BLaER1 (cell line): ENCODE results near the gene IMMP2L.

Experiments used
- H3K27ac ChIP-seq: shearing (Covaris generic); formaldehyde crosslinking; 2 replicates; pipeline ENCODE4 v1.8.1; 2022
- H3K27me3 ChIP-seq: shearing (Covaris generic); formaldehyde crosslinking; 2 replicates; pipeline ENCODE4 v1.8.1; 2022
- H3K36me3 ChIP-seq: shearing (Covaris generic); formaldehyde crosslinking; 2 replicates; pipeline ENCODE4 v1.8.1; 2022
- H3K4me1 ChIP-seq: shearing (Covaris generic); formaldehyde crosslinking; 2 replicates; pipeline ENCODE4 v1.8.1; 2022
- H3K4me2 ChIP-seq: shearing (Covaris generic); formaldehyde crosslinking; 2 replicates; pipeline ENCODE4 v1.8.1; 2022
- H3K4me3 ChIP-seq: shearing (Covaris generic); formaldehyde crosslinking; 2 replicates; pipeline ENCODE4 v1.8.1; 2022
- H3K9ac ChIP-seq: shearing (Covaris generic); formaldehyde crosslinking; 2 replicates; pipeline ENCODE4 v1.8.1; 2022
- H3K9me3 ChIP-seq: shearing (Covaris generic); formaldehyde crosslinking; 2 replicates; pipeline ENCODE4 v1.8.1; 2022
- H4K20me1 ChIP-seq: shearing (Covaris generic); formaldehyde crosslinking; 2 replicates; pipeline ENCODE4 v1.8.1; 2022
- Cebpa-rat ChIP-seq: shearing (Covaris generic); IDR thresholded peaks from 2 replicates; pipeline ENCODE4 v1.8.1; 2022

Gene IMMP2L

GRCh38 chr7:110868458-110868857, 693.8 kb downstream of the IMMP2L start:
- Histone ChIP-seq H3K4me2 (no peak overlapping the region), H3K36me3 (no peaks in the 10 kb centered on the region), H3K4me3 (no peak overlapping the region), H3K27ac (no peak overlapping the region), H3K4me1 (no peaks in the 10 kb centered on the region), H3K9ac (no peak overlapping the region), H4K20me1 (no peaks in the 10 kb centered on the region), H3K9me3 (no peaks in the 10 kb centered on the region), H3K27me3 (no peaks in the 10 kb centered on the region)
- TF ChIP-seq Cebpa-rat, result no peak

GRCh38 chr7:110867771-110868170, 694.5 kb downstream of the IMMP2L start:
- Histone ChIP-seq H3K9ac (no peak overlapping the region), H3K27ac (no peak overlapping the region), H3K36me3 (no peaks in the 10 kb centered on the region)

GRCh38 chr7:110863258-110863657, 699.0 kb downstream of the IMMP2L start:
- Histone ChIP-seq H3K4me1 (no peaks in the 10 kb centered on the region), H3K36me3 (no peaks in the 10 kb centered on the region), H3K9me3 (no peaks in the 10 kb centered on the region), H3K4me2 (no peak overlapping the region), H3K9ac (no peak overlapping the region), H3K27ac (no peak overlapping the region), H4K20me1 (no peaks in the 10 kb centered on the region), H3K4me3 (no peak overlapping the region), H3K27me3 (no peaks in the 10 kb centered on the region)
- no peak for TF ChIP-seq Cebpa-rat

More at GRCh38 chr7:110867771-110868170, 694.5 kb downstream of the IMMP2L start:
- Histone ChIP-seq H4K20me1 (no peaks in the 10 kb centered on the region), H3K27me3 (no peaks in the 10 kb centered on the region), H3K9me3 (no peaks in the 10 kb centered on the region), H3K4me3 (no peak overlapping the region), H3K4me2 (no peak overlapping the region), H3K4me1 (no peaks in the 10 kb centered on the region)
- TF ChIP-seq Cebpa-rat, result no peak

GRCh38 chr7:110861163-110861562, 701.1 kb downstream of the IMMP2L start:
- H4K20me1 ChIP-seq, result no peaks in the 10 kb centered on the region
- no peaks in the 10 kb centered on the region for H3K36me3 ChIP-seq
- H3K9ac ChIP-seq, result no peak overlapping the region
- no peaks in the 10 kb centered on the region for H3K27me3 ChIP-seq
- no peak overlapping the region for H3K4me3 ChIP-seq
- H3K9me3 ChIP-seq, result no peaks in the 10 kb centered on the region
- no peaks in the 10 kb centered on the region for H3K4me1 ChIP-seq
- no peak overlapping the region for H3K4me2 ChIP-seq
- no peak for TF ChIP-seq Cebpa-rat
- H3K27ac ChIP-seq, result no peak overlapping the region

- Histone ChIP-seq H3K27ac (no peak overlapping the region), H3K4me3 (no peak overlapping the region), H3K27me3 (no peaks in the 10 kb centered on the region), H3K9me3 (no peaks in the 10 kb centered on the region), H3K9ac (no peak overlapping the region), H3K4me1 (no peaks in the 10 kb centered on the region), H4K20me1 (no peaks in the 10 kb centered on the region), H3K4me2 (no peak overlapping the region), H3K36me3 (no peaks in the 10 kb centered on the region)
- TF ChIP-seq Cebpa-rat, result no peak
Observed at GRCh38 chr7:110857106-110857505, 705.2 kb downstream of the IMMP2L start.

GRCh38 chr7:110856704-110857103, 705.6 kb downstream of the IMMP2L start:
- H3K4me2 ChIP-seq, result no peak overlapping the region
- H3K4me1 ChIP-seq, result no peaks in the 10 kb centered on the region
- TF ChIP-seq Cebpa-rat, result no peak
- no peaks in the 10 kb centered on the region for H3K9me3 ChIP-seq
- no peak overlapping the region for H3K4me3 ChIP-seq
- H4K20me1 ChIP-seq, result no peaks in the 10 kb centered on the region
- H3K27me3 ChIP-seq, result no peaks in the 10 kb centered on the region
- H3K9ac ChIP-seq, result no peak overlapping the region
- H3K27ac ChIP-seq, result no peak overlapping the region
- H3K36me3 ChIP-seq, result no peaks in the 10 kb centered on the region

GRCh38 chr7:110854651-110855050, 707.6 kb downstream of the IMMP2L start:
- Histone ChIP-seq H3K4me3 (no peak overlapping the region), H3K9ac (no peak overlapping the region), H3K27me3 (no peaks in the 10 kb centered on the region), H4K20me1 (no peaks in the 10 kb centered on the region), H3K4me1 (no peaks in the 10 kb centered on the region), H3K27ac (no peak overlapping the region), H3K9me3 (no peaks in the 10 kb centered on the region), H3K4me2 (no peak overlapping the region), H3K36me3 (no peaks in the 10 kb centered on the region)
- TF ChIP-seq Cebpa-rat, result no peak

- Histone ChIP-seq H3K27me3 (no peaks in the 10 kb centered on the region), H3K4me3 (no peak overlapping the region), H4K20me1 (no peaks in the 10 kb centered on the region), H3K9me3 (no peaks in the 10 kb centered on the region), H3K4me1 (no peaks in the 10 kb centered on the region), H3K27ac (no peak overlapping the region), H3K4me2 (no peak overlapping the region), H3K9ac (no peak overlapping the region), H3K36me3 (no peaks in the 10 kb centered on the region)
- no peak for TF ChIP-seq Cebpa-rat
Observed at GRCh38 chr7:110854166-110854565, 708.1 kb downstream of the IMMP2L start.

- Histone ChIP-seq H3K4me3 (no peak overlapping the region), H3K36me3 (no peaks in the 10 kb centered on the region), H3K27me3 (no peaks in the 10 kb centered on the region), H3K4me2 (no peak overlapping the region), H3K9me3 (no peaks in the 10 kb centered on the region; the same call in 1 of the 2 replicates), H3K27ac (no peak overlapping the region), H4K20me1 (no peaks in the 10 kb centered on the region), H3K4me1 (no peaks in the 10 kb centered on the region), H3K9ac (no peak overlapping the region)
- no peak for TF ChIP-seq Cebpa-rat
Observed at GRCh38 chr7:110853263-110853662, 709.0 kb downstream of the IMMP2L start.

GRCh38 chr7:110852156-110852940, 709.9 kb downstream of the IMMP2L start:
- Histone ChIP-seq H3K9ac (no peak overlapping the region), H4K20me1 (no peaks in the 10 kb centered on the region), H3K4me1 (no peaks in the 10 kb centered on the region), H3K27ac (no peak overlapping the region), H3K36me3 (no peaks in the 10 kb centered on the region), H3K27me3 (no peaks in the 10 kb centered on the region), H3K4me3 (no peak overlapping the region), H3K4me2 (no peak overlapping the region), H3K9me3 (no peaks in the 10 kb centered on the region; the same call in 1 of the 2 replicates)
- TF ChIP-seq Cebpa-rat, result no peak
